Stimulated activated effector memory CD8-positive, alpha-beta T cell treated with anti-CD3 and anti-CD28 coated beads, Interleukin-12 subunit alpha, Interleukin-12 subunit beta, amount 100 ng/mL, for 72 hours (primary cell): Measurements from ENCODE around the gene ADAMTSL1.

Source experiments
- ATAC-seq: fragments of 150-1000 bp; cut with Tn5 transposase; 2 replicates; pipeline ENCODE4 v1.10.0; 2021
- DNase-seq, 2 donors: peaks; one replicate each; pipeline ENCODE4 v3.0.0; 2021 to 2022; ENCODE audit warnings: low spot score in 2 of 2
- H3K27ac Mint-ChIP-seq: one replicate; pipeline ENCODE4 v1.8.0; 2022; ENCODE audit warnings: mild to moderate bottlenecking, mixed read lengths
- H3K36me3 Mint-ChIP-seq: one replicate; pipeline ENCODE4 v1.8.0; 2022; ENCODE audit warnings: mild to moderate bottlenecking, mixed read lengths
- H3K4me1 Mint-ChIP-seq: one replicate; pipeline ENCODE4 v1.8.0; 2022; ENCODE audit warnings: mixed read lengths
- H3K4me3 Mint-ChIP-seq: one replicate; pipeline ENCODE4 v1.8.0; 2022; ENCODE audit warnings: mild to moderate bottlenecking, mixed read lengths
- H3K9me3 Mint-ChIP-seq: one replicate; pipeline ENCODE4 v1.8.0; 2022; ENCODE audit warnings: mixed read lengths

The ADAMTSL1 gene

GRCh38 chr9:18451406-18451805, 22.5 kb upstream of the ADAMTSL1 start:
- no peaks in the 10 kb centered on the region for H3K36me3 Mint-ChIP-seq
- DNase-seq (no peak), ATAC-seq (no peak)

DNA sequence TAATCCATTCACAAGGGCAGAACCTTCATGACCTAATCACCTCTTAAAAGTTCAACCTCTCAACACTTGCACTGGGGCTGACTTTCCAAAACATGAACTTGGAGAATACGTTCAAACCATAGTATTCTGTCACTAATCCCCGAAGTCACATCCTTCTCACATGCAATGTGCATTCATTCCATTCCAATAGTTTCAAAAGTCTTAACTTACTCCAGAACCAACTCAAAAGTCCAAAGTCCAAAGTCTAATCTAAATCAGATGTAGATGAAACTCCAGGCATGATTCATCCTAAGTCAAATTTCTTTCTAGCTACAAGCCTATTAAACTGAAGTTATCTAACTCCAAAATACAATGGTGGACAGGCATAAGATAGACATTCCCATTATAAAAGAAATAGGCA, 21.7 kb upstream of the ADAMTSL1 start:
- Mint-ChIP-seq H3K4me1 (no peaks in the 10 kb centered on the region), H3K9me3 (no peaks in the 10 kb centered on the region), H3K27ac (no peak overlapping the region), H3K4me3 (no peak overlapping the region), H3K36me3 (no peaks in the 10 kb centered on the region)
- ATAC-seq (no peak), DNase-seq (no peak)

More at GRCh38 chr9:18451406-18451805, 22.5 kb upstream of the ADAMTSL1 start:
- H3K27ac Mint-ChIP-seq, result no peak overlapping the region
- H3K4me3 Mint-ChIP-seq, result no peak overlapping the region
- no peaks in the 10 kb centered on the region for H3K9me3 Mint-ChIP-seq
- H3K4me1 Mint-ChIP-seq, result no peaks in the 10 kb centered on the region

- ATAC-seq, result no peak
- no peak overlapping the region for H3K4me3 Mint-ChIP-seq
- no peaks in the 10 kb centered on the region for H3K4me1 Mint-ChIP-seq
- no peak overlapping the region for H3K27ac Mint-ChIP-seq
- DNase-seq, result no peak
- H3K36me3 Mint-ChIP-seq, result no peaks in the 10 kb centered on the region
- H3K9me3 Mint-ChIP-seq, result no peaks in the 10 kb centered on the region
Observed at GRCh38 chr9:18456624-18457237, 17.2 kb upstream of the ADAMTSL1 start.

GRCh38 chr9:18457510-18457909, 16.4 kb upstream of the ADAMTSL1 start:
- Mint-ChIP-seq H3K36me3 (no peaks in the 10 kb centered on the region), H3K4me3 (no peak overlapping the region), H3K4me1 (no peaks in the 10 kb centered on the region), H3K27ac (no peak overlapping the region), H3K9me3 (no peaks in the 10 kb centered on the region)
- ATAC-seq (no peak), DNase-seq (no peak)

DNA sequence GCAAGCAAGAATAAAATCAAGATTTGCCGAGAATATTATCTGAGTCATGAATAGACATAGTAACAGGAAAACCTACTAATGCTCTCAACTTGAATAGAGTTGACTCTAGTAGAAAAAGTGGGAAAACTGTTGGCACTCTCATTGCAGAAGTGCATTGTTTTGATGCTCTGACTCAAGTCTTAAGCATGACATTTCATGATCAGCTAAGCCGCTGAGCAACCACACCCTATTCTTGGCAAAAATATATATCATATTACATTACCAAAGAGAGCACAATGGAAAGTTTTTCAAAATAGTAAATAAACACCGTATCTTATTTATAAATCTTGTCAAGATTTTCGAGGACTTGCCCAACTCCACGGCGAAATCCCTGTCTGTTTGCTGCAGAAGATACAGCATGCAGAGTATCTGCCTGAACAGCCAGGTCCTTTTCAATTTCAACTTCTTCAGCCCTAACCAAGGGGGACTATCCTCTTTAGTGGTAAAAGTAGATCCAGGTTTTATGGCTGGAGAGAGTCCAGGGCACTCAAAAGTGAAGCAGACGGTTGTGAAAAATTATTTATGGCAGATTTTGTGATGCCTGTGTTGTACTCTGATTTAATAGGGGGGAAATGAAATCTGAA, 13.9 kb upstream of the ADAMTSL1 start:
- no peak overlapping the region for H3K4me3 Mint-ChIP-seq
- H3K27ac Mint-ChIP-seq, result no peak overlapping the region
- ATAC-seq (no peak), DNase-seq (no peak)
- H3K9me3 Mint-ChIP-seq, result no peaks in the 10 kb centered on the region
- no peaks in the 10 kb centered on the region for H3K4me1 Mint-ChIP-seq
- no peaks in the 10 kb centered on the region for H3K36me3 Mint-ChIP-seq

GRCh38 chr9:18461496-18461895, 12.5 kb upstream of the ADAMTSL1 start:
- Mint-ChIP-seq H3K27ac (no peak overlapping the region), H3K4me1 (no peaks in the 10 kb centered on the region), H3K9me3 (no peaks in the 10 kb centered on the region), H3K36me3 (no peaks in the 10 kb centered on the region), H3K4me3 (no peak overlapping the region)
- no peak for ATAC-seq
- DNase-seq, result no peak

- H3K9me3 Mint-ChIP-seq, result no peaks in the 10 kb centered on the region
- ATAC-seq, result no peak
- no peaks in the 10 kb centered on the region for H3K4me1 Mint-ChIP-seq
- no peaks in the 10 kb centered on the region for H3K36me3 Mint-ChIP-seq
- no peak for DNase-seq
- H3K27ac Mint-ChIP-seq, result no peak overlapping the region
- H3K4me3 Mint-ChIP-seq, result no peak overlapping the region
Observed at GRCh38 chr9:18463991-18464390, 10.0 kb upstream of the ADAMTSL1 start.

GRCh38 chr9:18466101-18466500, 7.9 kb upstream of the ADAMTSL1 start:
- Mint-ChIP-seq H3K9me3 (no peaks in the 10 kb centered on the region), H3K36me3 (no peaks in the 10 kb centered on the region), H3K4me1 (no peaks in the 10 kb centered on the region), H3K27ac (no peak overlapping the region), H3K4me3 (no peak overlapping the region)
- ATAC-seq (no peak), DNase-seq (no peak)

- no peaks in the 10 kb centered on the region for H3K4me1 Mint-ChIP-seq
- ATAC-seq (no peak), DNase-seq (no peak)
- no peak overlapping the region for H3K27ac Mint-ChIP-seq
- no peak overlapping the region for H3K4me3 Mint-ChIP-seq
- no peaks in the 10 kb centered on the region for H3K36me3 Mint-ChIP-seq
- no peaks in the 10 kb centered on the region for H3K9me3 Mint-ChIP-seq
Observed at GRCh38 chr9:18467696-18468095, 6.3 kb upstream of the ADAMTSL1 start.

DNA sequence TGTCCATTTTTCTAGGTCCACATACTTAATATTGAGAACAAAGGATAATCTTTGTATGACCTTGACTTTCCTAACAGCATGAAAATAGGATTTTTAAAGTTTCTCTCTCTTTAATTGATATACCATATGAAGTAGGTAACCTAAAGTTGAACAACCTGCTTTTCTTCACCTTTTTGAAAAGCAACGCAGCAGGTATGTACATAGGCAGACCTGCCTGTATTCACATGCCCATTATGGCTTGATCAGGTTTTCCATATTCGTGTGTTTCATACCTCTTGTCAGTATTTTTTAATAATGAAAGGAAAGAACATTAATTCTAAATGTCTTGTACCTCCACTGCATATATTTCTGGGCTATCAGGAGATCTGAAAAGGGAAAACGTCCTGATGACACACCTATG, 1.5 kb upstream of the ADAMTSL1 start:
- DNase-seq, result no peak
- no peak overlapping the region for H3K27ac Mint-ChIP-seq
- H3K36me3 Mint-ChIP-seq, result no peaks in the 10 kb centered on the region
- H3K4me1 Mint-ChIP-seq, result no peaks in the 10 kb centered on the region
- no peaks in the 10 kb centered on the region for H3K9me3 Mint-ChIP-seq
- no peak for ATAC-seq
- H3K4me3 Mint-ChIP-seq, result no peak overlapping the region

DNA sequence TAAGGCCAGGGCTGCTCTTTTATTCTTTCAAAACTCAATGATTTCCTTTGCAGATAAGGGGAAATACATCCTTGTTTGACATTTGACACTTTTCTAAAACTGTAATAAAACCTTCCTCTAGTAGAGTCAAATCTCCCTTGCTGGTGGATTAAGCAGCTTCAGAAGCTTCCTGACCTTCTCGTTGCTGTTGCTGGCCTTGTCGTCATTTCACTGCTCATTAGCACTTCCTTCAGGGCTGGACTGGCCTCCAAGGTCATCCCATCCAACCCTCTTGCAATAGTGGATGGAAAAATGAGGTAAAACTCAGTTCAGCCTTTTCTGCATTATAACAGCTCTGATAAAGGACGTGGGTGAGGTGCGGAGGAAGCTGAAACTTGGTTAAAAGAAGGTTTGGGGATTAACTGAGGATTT, 1.1 kb upstream of the ADAMTSL1 start:
- DNase-seq (no peak), ATAC-seq (no peak)
- no peaks in the 10 kb centered on the region for H3K9me3 Mint-ChIP-seq
- H3K4me1 Mint-ChIP-seq, result no peaks in the 10 kb centered on the region
- no peak overlapping the region for H3K27ac Mint-ChIP-seq
- no peak overlapping the region for H3K4me3 Mint-ChIP-seq
- H3K36me3 Mint-ChIP-seq, result no peaks in the 10 kb centered on the region

DNA sequence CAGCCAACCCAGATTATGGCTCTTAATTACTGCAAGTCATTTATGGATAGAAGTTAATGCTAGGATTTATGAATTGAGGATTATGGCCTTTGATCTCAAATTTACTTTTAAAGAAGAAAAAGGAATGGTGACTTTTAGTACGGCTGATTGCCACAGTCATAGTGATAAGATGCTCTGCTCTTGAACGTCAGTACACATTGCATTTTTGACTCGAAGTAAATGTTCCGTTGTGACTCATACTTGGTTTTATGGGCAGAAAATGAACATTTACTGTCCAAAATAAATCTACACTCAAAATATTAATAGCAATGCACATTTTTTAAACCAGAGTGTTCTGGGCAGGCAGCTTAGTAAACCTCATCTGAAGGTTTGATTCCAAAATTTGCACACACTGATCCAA, 830 bp downstream of the ADAMTSL1 start:
- Mint-ChIP-seq H3K27ac (no peak overlapping the region), H3K4me1 (no peaks in the 10 kb centered on the region), H3K9me3 (no peaks in the 10 kb centered on the region), H3K4me3 (no peak overlapping the region), H3K36me3 (no peaks in the 10 kb centered on the region)
- ATAC-seq, result no peak
- DNase-seq, result no peak

DNA sequence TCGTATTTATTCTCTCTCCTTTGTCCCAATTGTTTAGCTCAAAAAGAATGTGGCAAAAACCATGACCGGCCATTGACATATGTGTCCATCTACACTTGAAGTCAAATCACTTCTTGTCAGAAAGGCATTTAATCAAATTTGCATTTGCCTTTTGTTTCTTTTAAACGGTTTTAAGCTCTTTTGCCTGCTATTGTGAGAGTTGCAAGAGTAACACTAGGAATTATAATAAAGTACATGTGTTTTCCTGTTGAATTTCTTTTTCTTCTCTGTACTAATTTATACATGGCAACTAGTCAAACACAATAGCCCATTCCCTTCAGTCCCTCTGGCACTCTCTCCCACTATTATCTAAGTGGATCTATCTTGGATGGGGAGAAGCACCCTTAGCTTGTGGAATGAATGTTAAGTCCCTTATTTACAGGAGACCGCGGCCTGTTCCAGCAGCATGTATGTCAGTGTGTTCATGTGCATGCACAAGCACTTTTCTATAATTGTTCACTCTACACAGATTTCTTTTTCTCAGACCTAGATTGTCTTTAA, 3.2 kb downstream of the ADAMTSL1 start:
- no peaks in the 10 kb centered on the region for H3K9me3 Mint-ChIP-seq

GRCh38 chr9:18477719-18478118, 3.8 kb downstream of the ADAMTSL1 start:
- Mint-ChIP-seq H3K4me1 (no peaks in the 10 kb centered on the region), H3K4me3 (no peak overlapping the region), H3K9me3 (no peaks in the 10 kb centered on the region), H3K27ac (no peak overlapping the region), H3K36me3 (no peaks in the 10 kb centered on the region)
- ATAC-seq, result no peak
- DNase-seq, result no peak

More for the DNA sequence above, 3.2 kb downstream of the ADAMTSL1 start:
- DNase-seq (no peak), ATAC-seq (no peak)
- Mint-ChIP-seq H3K27ac (no peak overlapping the region), H3K4me1 (no peaks in the 10 kb centered on the region), H3K4me3 (no peak overlapping the region), H3K36me3 (no peaks in the 10 kb centered on the region)

GRCh38 chr9:18478501-18479361, 4.8 kb downstream of the ADAMTSL1 start:
- H3K4me3 Mint-ChIP-seq, result no peak overlapping the region
- no peaks in the 10 kb centered on the region for H3K9me3 Mint-ChIP-seq
- H3K4me1 Mint-ChIP-seq, result no peaks in the 10 kb centered on the region
- no peak for ATAC-seq
- no peaks in the 10 kb centered on the region for H3K36me3 Mint-ChIP-seq
- no peak for DNase-seq
- no peak overlapping the region for H3K27ac Mint-ChIP-seq

- no peak overlapping the region for H3K4me3 Mint-ChIP-seq
- no peak for DNase-seq
- no peaks in the 10 kb centered on the region for H3K36me3 Mint-ChIP-seq
- no peaks in the 10 kb centered on the region for H3K9me3 Mint-ChIP-seq
- no peaks in the 10 kb centered on the region for H3K4me1 Mint-ChIP-seq
- H3K27ac Mint-ChIP-seq, result no peak overlapping the region
- ATAC-seq, result no peak
Observed at GRCh38 chr9:18479405-18479804, 5.5 kb downstream of the ADAMTSL1 start.
